ENCODE results near the gene CAPN13.

Gene CAPN13, protein sequence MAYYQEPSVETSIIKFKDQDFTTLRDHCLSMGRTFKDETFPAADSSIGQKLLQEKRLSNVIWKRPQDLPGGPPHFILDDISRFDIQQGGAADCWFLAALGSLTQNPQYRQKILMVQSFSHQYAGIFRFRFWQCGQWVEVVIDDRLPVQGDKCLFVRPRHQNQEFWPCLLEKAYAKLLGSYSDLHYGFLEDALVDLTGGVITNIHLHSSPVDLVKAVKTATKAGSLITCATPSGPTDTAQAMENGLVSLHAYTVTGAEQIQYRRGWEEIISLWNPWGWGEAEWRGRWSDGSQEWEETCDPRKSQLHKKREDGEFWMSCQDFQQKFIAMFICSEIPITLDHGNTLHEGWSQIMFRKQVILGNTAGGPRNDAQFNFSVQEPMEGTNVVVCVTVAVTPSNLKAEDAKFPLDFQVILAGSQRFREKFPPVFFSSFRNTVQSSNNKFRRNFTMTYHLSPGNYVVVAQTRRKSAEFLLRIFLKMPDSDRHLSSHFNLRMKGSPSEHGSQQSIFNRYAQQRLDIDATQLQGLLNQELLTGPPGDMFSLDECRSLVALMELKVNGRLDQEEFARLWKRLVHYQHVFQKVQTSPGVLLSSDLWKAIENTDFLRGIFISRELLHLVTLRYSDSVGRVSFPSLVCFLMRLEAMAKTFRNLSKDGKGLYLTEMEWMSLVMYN

DNA sequence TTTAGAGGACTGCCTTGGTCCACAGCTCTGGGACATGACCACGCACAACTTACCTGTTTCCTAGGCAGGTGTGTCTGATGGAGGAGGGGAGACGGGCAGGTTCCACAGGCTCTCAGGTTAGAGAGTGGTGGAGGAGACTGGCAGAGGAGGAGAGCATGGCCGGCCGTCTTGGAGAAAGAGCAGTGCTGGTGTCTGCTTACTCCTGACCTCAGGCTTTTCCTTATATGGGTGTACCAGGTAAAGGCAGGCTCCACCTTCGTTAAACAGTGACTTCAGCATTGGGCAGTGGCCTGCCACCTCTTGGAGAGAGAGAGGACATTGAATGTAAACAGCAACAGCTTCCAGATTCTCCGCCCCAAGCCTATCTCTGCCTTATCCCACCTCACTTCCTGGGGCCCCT is at the start of gene CAPN13:
TSS of gene CAPN13 (minus strand) at position 198 of the 400 bp plus-strand sequence. CDS start 20,121 bp downstream, outside the sequence.
- no peak within 1 kb of the TSS for H3K4me3 Mint-ChIP-seq
- no peak within 1 kb of the TSS for H3K27ac Mint-ChIP-seq
- H3K27me3 Mint-ChIP-seq, result peaks cover 21% of the 10 kb centered on the region

GRCh38 chr2:30847841-30848240 is 40.6 kb upstream of the CAPN13 start:
- H3K9me3 Mint-ChIP-seq, result peaks cover 6% of the 10 kb centered on the region
- H3K27ac Mint-ChIP-seq, result no peak overlapping the region
- no peaks in the 10 kb centered on the region for H3K4me1 Mint-ChIP-seq (ENCODE audit: low read depth)
- no peaks in the 10 kb centered on the region for H3K36me3 Mint-ChIP-seq (ENCODE audit: low read depth)
- DNase-seq, result no peak
- peaks cover 37% of the 10 kb centered on the region for H3K27me3 Mint-ChIP-seq
- no peak overlapping the region for H3K4me3 Mint-ChIP-seq

More for the DNA sequence above, at the start of gene CAPN13:
- no peaks in the 10 kb centered on the region for H3K36me3 Mint-ChIP-seq (ENCODE audit: low read depth)
- DNase-seq, result no peak
- no peaks in the 10 kb centered on the region for H3K9me3 Mint-ChIP-seq
- no peaks in the 10 kb centered on the region for H3K4me1 Mint-ChIP-seq (ENCODE audit: low read depth)

- no peaks in the 10 kb centered on the region for H3K36me3 Mint-ChIP-seq (ENCODE audit: low read depth)
- H3K4me3 Mint-ChIP-seq, result no peak overlapping the region
- H3K27me3 Mint-ChIP-seq, result peaks cover 37% of the 10 kb centered on the region
- peaks cover 6% of the 10 kb centered on the region for H3K9me3 Mint-ChIP-seq
- H3K4me1 Mint-ChIP-seq (ENCODE audit: low read depth), result no peaks in the 10 kb centered on the region
- DNase-seq, result no peak
- no peak overlapping the region for H3K27ac Mint-ChIP-seq
Observed at GRCh38 chr2:30847329-30847728, 40.1 kb upstream of the CAPN13 start.

GRCh38 chr2:30828586-30828985 is 21.3 kb upstream of the CAPN13 start:
- no peak overlapping the region for H3K27ac Mint-ChIP-seq
- no peak overlapping the region for H3K4me3 Mint-ChIP-seq
- H3K9me3 Mint-ChIP-seq, result peaks cover 11% of the 10 kb centered on the region
- H3K4me1 Mint-ChIP-seq (ENCODE audit: low read depth), result no peaks in the 10 kb centered on the region
- H3K27me3 Mint-ChIP-seq, result peaks cover 6% of the 10 kb centered on the region
- no peaks in the 10 kb centered on the region for H3K36me3 Mint-ChIP-seq (ENCODE audit: low read depth)
- DNase-seq, result no peak

DNA sequence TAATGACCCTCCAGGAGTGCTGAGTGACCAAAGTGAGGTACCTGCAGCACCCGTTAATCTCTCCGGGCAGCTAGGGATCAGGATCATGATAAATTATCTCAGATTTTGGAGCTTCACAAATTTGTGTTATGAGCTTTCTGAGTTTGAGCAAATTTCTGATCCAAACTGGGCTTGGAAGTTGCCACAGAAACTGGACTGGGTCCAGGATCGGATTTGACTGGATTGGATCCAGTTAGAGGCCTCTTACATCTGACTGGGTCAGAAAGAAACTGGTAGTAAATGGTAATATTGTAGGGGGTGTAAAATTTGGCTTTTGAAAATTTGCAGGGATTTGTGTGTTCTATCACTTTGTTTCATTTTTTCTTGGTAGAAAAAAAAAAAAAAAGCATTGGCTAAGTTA is 19.7 kb upstream of the CAPN13 start:
- no peaks in the 10 kb centered on the region for H3K4me1 Mint-ChIP-seq (ENCODE audit: low read depth)
- H3K36me3 Mint-ChIP-seq (ENCODE audit: low read depth), result no peaks in the 10 kb centered on the region
- no peak overlapping the region for H3K27ac Mint-ChIP-seq
- H3K9me3 Mint-ChIP-seq, result peaks cover 11% of the 10 kb centered on the region
- no peak for DNase-seq
- no peaks in the 10 kb centered on the region for H3K27me3 Mint-ChIP-seq
- no peak overlapping the region for H3K4me3 Mint-ChIP-seq

DNA sequence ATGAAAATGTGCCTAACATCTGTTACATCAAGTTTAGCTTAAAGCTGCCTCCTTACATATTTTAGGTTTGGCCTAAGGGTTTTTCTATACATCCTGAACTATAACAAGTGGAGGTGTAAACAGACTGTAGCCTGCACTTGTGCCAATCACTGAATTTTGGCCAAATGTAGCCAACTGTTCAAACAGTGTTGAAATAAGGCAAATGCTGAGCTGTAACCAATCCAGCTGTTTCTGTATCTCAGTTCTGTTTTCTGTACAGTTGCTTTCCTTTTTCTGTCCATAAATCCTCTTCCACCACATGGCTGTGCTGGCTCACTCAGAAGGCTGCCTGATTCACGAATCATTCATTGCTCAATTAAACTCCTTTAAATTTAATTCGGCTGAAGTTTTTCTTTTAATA is 19.2 kb upstream of the CAPN13 start:
- H3K27me3 Mint-ChIP-seq, result no peaks in the 10 kb centered on the region
- no peak for DNase-seq
- no peaks in the 10 kb centered on the region for H3K36me3 Mint-ChIP-seq (ENCODE audit: low read depth)
- H3K4me3 Mint-ChIP-seq, result no peak overlapping the region
- no peaks in the 10 kb centered on the region for H3K4me1 Mint-ChIP-seq (ENCODE audit: low read depth)
- H3K9me3 Mint-ChIP-seq, result peaks cover 11% of the 10 kb centered on the region
- H3K27ac Mint-ChIP-seq, result no peak overlapping the region

DNA sequence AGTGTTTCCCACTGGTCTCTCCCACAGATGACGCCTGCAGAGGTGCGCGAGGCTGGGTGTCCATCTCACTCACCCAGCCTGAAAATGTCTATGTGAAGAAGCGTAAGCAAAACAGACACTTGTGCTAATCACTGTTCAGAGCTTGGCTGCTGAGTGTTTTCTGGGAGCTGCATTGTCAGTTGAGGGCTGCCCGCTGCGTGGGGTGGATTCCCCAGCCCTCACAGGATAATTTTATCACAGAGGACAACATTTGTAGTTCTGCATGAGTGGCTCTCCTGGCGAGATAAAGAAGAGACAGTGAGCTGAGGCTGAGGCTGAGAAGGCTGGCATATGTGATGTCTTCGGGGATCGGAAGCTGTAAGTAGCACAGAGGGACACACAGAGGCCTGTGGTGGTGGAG is 16.2 kb upstream of the CAPN13 start:
- H3K4me1 Mint-ChIP-seq (ENCODE audit: low read depth), result no peaks in the 10 kb centered on the region
- DNase-seq, result no peak
- peaks cover 5% of the 10 kb centered on the region for H3K9me3 Mint-ChIP-seq
- no peaks in the 10 kb centered on the region for H3K36me3 Mint-ChIP-seq (ENCODE audit: low read depth)
- H3K27ac Mint-ChIP-seq, result no peak overlapping the region
- H3K27me3 Mint-ChIP-seq, result no peaks in the 10 kb centered on the region
- no peak overlapping the region for H3K4me3 Mint-ChIP-seq

GRCh38 chr2:30821960-30822359 is 14.7 kb upstream of the CAPN13 start:
- Mint-ChIP-seq H3K27me3 (no peaks in the 10 kb centered on the region), H3K9me3 (peaks cover 4% of the 10 kb centered on the region), H3K4me1 (ENCODE audit: low read depth) (no peaks in the 10 kb centered on the region), H3K27ac (no peak overlapping the region), H3K36me3 (ENCODE audit: low read depth) (no peaks in the 10 kb centered on the region), H3K4me3 (no peak overlapping the region)
- no peak for DNase-seq

DNA sequence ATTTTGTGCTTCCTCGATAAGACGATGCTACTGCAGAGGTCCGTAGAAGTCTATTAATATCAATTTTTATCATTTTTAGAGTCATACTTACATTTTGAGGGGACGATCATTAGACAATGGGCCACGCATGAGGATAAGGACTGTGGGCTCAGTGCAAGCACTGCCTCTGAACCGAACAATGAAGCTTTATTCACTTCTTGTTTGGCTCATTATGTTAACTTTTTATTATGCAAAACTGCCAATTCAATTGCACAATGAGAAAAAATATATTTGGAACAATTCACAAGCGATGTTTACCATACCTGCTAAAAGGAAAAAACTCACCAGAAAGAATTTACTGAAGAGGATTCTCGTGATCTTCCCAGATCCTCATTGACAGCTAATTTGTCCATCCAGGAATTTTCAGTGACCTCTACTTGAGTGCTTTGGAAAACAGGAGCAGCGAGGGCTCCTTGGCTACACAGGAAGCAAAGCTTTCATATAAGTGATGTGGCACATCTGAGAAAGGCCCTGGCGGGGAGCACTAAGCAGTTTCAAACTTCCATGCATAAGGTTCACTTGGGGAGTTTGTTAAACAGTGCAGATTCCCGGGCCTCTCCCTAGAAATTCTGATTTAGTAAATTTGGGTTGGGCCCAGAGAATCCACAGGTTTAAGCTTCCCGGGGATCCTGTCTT is 13.3 kb upstream of the CAPN13 start:
- Mint-ChIP-seq H3K27ac (no peak overlapping the region), H3K27me3 (peaks cover 3% of the 10 kb centered on the region), H3K4me3 (no peak overlapping the region), H3K36me3 (ENCODE audit: low read depth) (no peaks in the 10 kb centered on the region), H3K4me1 (ENCODE audit: low read depth) (no peaks in the 10 kb centered on the region), H3K9me3 (no peaks in the 10 kb centered on the region)
- DNase-seq, result no peak

GRCh38 chr2:30809938-30810337 is 2.7 kb upstream of the CAPN13 start:
- Mint-ChIP-seq H3K36me3 (ENCODE audit: low read depth) (no peaks in the 10 kb centered on the region), H3K9me3 (no peaks in the 10 kb centered on the region), H3K4me1 (ENCODE audit: low read depth) (no peaks in the 10 kb centered on the region), H3K4me3 (no peak overlapping the region), H3K27ac (no peak overlapping the region), H3K27me3 (peaks cover 44% of the 10 kb centered on the region)
- DNase-seq, result no peak

- Mint-ChIP-seq H3K27ac (no peak overlapping the region), H3K36me3 (ENCODE audit: low read depth) (no peaks in the 10 kb centered on the region), H3K27me3 (peaks cover 34% of the 10 kb centered on the region), H3K9me3 (no peaks in the 10 kb centered on the region), H3K4me1 (ENCODE audit: low read depth) (no peaks in the 10 kb centered on the region), H3K4me3 (no peak overlapping the region)
- DNase-seq, result no peak
Observed at GRCh38 chr2:30808695-30809094, 1.4 kb upstream of the CAPN13 start.

DNA sequence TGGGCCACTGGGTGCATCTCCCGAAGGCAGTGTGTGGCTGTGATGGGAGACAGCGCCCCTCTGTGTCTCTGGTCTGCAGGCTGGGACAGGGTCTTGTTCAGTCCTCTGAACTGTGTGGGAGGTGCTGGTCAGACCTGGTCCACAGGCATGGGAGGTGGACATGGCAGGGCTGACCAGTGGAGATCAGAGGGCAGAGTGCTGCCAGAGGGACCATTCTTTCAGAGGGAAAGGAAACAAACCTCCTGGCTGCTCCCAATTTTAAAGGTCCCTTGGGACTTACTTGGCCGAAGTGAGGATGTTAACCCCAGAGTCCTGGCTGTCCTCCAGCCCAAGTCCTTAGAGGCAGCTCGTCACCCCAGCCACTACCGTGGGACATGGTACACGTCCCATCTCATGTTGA is 4.0 kb downstream of the CAPN13 start:
- Mint-ChIP-seq H3K4me3 (no peak overlapping the region), H3K9me3 (no peaks in the 10 kb centered on the region), H3K36me3 (ENCODE audit: low read depth) (no peaks in the 10 kb centered on the region), H3K4me1 (ENCODE audit: low read depth) (peaks cover 7% of the 10 kb centered on the region), H3K27me3 (peaks cover 4% of the 10 kb centered on the region), H3K27ac (no peak overlapping the region)
- no peak for DNase-seq

DNA sequence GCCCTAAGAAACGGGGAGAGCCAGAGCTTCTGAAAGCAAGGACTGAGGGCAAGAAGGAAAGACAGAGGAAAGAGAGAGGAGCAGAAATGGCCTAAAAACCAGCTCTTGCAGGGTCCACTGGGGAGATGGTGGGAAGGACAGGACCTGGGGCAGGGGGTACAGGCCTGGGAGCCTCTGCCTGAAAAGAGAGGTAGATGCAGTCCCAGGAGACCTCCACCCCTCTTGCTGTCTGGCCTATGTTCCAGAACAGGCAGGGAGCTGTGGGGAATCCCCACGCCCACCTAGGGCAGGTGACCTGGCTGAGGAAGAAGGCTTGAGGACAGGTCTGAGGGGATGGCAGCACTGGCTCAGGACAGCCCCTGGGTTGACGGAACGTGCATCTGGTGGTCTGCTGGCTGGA is 4.6 kb downstream of the CAPN13 start:
- Mint-ChIP-seq H3K4me1 (ENCODE audit: low read depth) (peaks cover 10% of the 10 kb centered on the region), H3K27ac (no peak overlapping the region), H3K27me3 (no peaks in the 10 kb centered on the region)

DNA sequence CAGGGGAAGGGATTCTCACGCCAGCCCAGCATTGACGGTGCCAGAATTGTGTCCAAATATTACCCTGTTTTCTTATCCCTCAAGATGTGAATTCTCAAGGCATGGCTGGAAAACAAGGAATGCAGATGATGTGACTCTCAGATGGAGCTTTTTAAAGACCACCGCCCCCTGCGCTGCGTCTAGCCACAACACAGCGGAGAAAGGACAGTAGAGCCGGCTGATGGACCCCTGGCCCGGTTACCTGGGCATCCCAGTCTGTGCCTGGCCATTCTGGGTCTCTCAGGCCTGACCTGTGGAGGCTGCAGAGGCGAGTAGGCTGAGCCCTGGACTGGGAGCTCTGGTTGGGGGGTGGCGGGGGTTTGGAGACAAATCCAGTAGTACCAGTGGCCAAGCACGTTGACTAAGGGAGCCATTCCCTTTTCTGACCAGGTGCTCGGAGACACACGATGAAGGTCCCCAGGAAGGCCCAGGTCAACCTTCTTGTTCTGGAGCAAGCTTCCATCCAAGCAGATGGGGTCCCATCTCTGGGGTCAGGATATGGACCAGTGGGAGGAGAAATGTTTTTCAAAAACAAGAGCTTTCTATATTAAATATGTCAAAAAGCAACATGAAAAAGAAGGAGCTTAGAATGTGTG is 5.3 kb downstream of the CAPN13 start:
- Mint-ChIP-seq H3K4me1 (ENCODE audit: low read depth) (peaks cover 10% of the 10 kb centered on the region), H3K27ac (no peak overlapping the region), H3K4me3 (no peak overlapping the region), H3K36me3 (ENCODE audit: low read depth) (no peaks in the 10 kb centered on the region), H3K27me3 (no peaks in the 10 kb centered on the region), H3K9me3 (no peaks in the 10 kb centered on the region)
- no peak for DNase-seq

More for the DNA sequence above, 4.6 kb downstream of the CAPN13 start:
- Mint-ChIP-seq H3K36me3 (ENCODE audit: low read depth) (no peaks in the 10 kb centered on the region), H3K4me3 (no peak overlapping the region), H3K9me3 (no peaks in the 10 kb centered on the region)
- no peak for DNase-seq

All from activated T-cell treated with anti-CD3 and anti-CD28 coated beads, Interleukin-2, amount 50 U/mL, for 24 hours (primary cell).